Measurements from ENCODE around the gene ADAMTS2. TPM values are rescaled to one million over a fixed set of nuclear protein-coding genes. Genes with fewer than 3 reads are reported as not detected.

ADAMTS2 gene
- total RNA-seq, 1 experiment from 2014 or later, result not detected

- intact Hi-C loops (cut with micrococcal nuclease; ENCODE audit: unreplicated experiment), result no loop called here
- Mint-ChIP-seq H3K27me3 (ENCODE audit: unreplicated experiment) (no peaks in the 10 kb centered on the region), H3K4me3 (ENCODE audit: low read depth, unreplicated experiment) (no peak overlapping the region), H3K4me1 (ENCODE audit: low read depth, unreplicated experiment) (no peaks in the 10 kb centered on the region), H3K36me3 (ENCODE audit: insufficient read depth, unreplicated experiment) (no peaks in the 10 kb centered on the region), H3K9me3 (ENCODE audit: low read depth, unreplicated experiment) (peaks cover 13% of the 10 kb centered on the region), H3K27ac (ENCODE audit: unreplicated experiment) (no peak overlapping the region)
- no peak for DNase-seq
- CTCF ChIA-PET, result no interaction called here
- TF ChIP-seq CTCF (IDR thresholded peaks at IDR 0.05; ENCODE audit: unreplicated experiment), result no peak
- BruUV-seq (replicated peaks), result no TSS peak
These were observed 89.5 kb downstream of the ADAMTS2 start for GRCh38 chr5:179255527-179256327.

GRCh38 chr5:179254638-179255271 is 90.5 kb downstream of the ADAMTS2 start:
- BruUV-seq (replicated peaks), result no TSS peak
- TF ChIP-seq CTCF (IDR thresholded peaks at IDR 0.05; ENCODE audit: unreplicated experiment), result no peak
- Mint-ChIP-seq H3K27ac (ENCODE audit: unreplicated experiment) (no peak overlapping the region), H3K4me3 (ENCODE audit: low read depth, unreplicated experiment) (no peak overlapping the region), H3K9me3 (ENCODE audit: low read depth, unreplicated experiment) (peaks cover 13% of the 10 kb centered on the region), H3K36me3 (ENCODE audit: insufficient read depth, unreplicated experiment) (no peaks in the 10 kb centered on the region), H3K4me1 (ENCODE audit: low read depth, unreplicated experiment) (no peaks in the 10 kb centered on the region), H3K27me3 (ENCODE audit: unreplicated experiment) (no peaks in the 10 kb centered on the region)
- intact Hi-C loops (cut with micrococcal nuclease; ENCODE audit: unreplicated experiment), result no loop called here
- no peak for DNase-seq
- CTCF ChIA-PET, result no interaction called here

- H3K9me3 Mint-ChIP-seq (ENCODE audit: low read depth, unreplicated experiment), result peaks cover 10% of the 10 kb centered on the region
- H3K36me3 Mint-ChIP-seq (ENCODE audit: insufficient read depth, unreplicated experiment), result no peaks in the 10 kb centered on the region
- no peak overlapping the region for H3K4me3 Mint-ChIP-seq (ENCODE audit: low read depth, unreplicated experiment)
- no peak for TF ChIP-seq CTCF (IDR thresholded peaks at IDR 0.05; ENCODE audit: unreplicated experiment)
- CTCF ChIA-PET, result no interaction called here
- no TSS peak for BruUV-seq (replicated peaks)
- intact Hi-C loops (cut with micrococcal nuclease; ENCODE audit: unreplicated experiment), result no loop called here
- DNase-seq, result no peak
- H3K27ac Mint-ChIP-seq (ENCODE audit: unreplicated experiment), result no peak overlapping the region
- no peaks in the 10 kb centered on the region for H3K4me1 Mint-ChIP-seq (ENCODE audit: low read depth, unreplicated experiment)
- no peaks in the 10 kb centered on the region for H3K27me3 Mint-ChIP-seq (ENCODE audit: unreplicated experiment)
These were observed 91.5 kb downstream of the ADAMTS2 start for GRCh38 chr5:179253730-179254129.

- no TSS peak for BruUV-seq (replicated peaks)
- CTCF ChIA-PET, result no interaction called here
- intact Hi-C loops (cut with micrococcal nuclease; ENCODE audit: unreplicated experiment), result no loop called here
- no peaks in the 10 kb centered on the region for H3K36me3 Mint-ChIP-seq (ENCODE audit: insufficient read depth, unreplicated experiment)
- H3K27ac Mint-ChIP-seq (ENCODE audit: unreplicated experiment), result no peak overlapping the region
- peaks cover 10% of the 10 kb centered on the region for H3K9me3 Mint-ChIP-seq (ENCODE audit: low read depth, unreplicated experiment)
- no peak overlapping the region for H3K4me3 Mint-ChIP-seq (ENCODE audit: low read depth, unreplicated experiment)
- no peak for DNase-seq
- no peaks in the 10 kb centered on the region for H3K27me3 Mint-ChIP-seq (ENCODE audit: unreplicated experiment)
- no peaks in the 10 kb centered on the region for H3K4me1 Mint-ChIP-seq (ENCODE audit: low read depth, unreplicated experiment)
- TF ChIP-seq CTCF (IDR thresholded peaks at IDR 0.05; ENCODE audit: unreplicated experiment), result no peak
These were observed 93.8 kb downstream of the ADAMTS2 start for GRCh38 chr5:179251276-179251969.
